NCI-H1694 (cell line): Measurements from ENCODE around the gene CD151.

Experiments
- DNase-seq: peaks from one replicate; lab custom pipeline; 2025; lab: John Stamatoyannopoulos, UW

Gene CD151

DNA sequence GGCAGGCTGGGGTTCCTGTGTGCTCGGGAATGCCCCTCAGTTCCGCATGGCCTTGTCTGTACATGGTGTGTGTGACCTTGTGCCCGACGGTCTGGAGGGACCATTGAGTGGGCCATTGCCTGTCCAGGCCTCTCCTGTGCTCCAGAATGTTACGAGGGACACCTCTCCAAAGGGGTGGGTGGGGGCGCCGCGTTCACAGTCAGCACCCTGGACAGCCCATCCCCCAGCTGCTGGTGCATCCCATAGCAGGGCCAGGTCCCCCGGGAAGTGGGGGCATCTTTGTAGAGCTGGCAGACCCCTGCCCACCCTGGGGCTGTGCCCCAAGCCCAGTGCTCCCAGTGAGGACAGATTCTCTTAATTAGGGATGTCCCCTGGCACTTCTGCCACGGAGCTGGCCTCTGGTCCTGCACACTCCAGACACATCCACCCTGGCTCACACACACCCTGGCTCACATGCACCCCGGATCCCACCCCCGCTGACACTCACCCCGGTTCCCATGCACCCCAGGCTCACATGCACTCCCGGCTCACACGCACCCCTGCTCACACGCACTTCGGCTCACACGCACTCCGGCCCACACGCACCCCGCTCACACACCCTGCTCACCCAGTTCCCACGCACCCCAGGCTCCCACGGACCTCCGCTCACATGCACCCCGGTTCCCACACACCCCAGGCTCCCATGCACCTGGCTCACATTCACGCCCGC is 25.5 kb downstream of the CD151 start:
- DNase-seq = no peak

DNA sequence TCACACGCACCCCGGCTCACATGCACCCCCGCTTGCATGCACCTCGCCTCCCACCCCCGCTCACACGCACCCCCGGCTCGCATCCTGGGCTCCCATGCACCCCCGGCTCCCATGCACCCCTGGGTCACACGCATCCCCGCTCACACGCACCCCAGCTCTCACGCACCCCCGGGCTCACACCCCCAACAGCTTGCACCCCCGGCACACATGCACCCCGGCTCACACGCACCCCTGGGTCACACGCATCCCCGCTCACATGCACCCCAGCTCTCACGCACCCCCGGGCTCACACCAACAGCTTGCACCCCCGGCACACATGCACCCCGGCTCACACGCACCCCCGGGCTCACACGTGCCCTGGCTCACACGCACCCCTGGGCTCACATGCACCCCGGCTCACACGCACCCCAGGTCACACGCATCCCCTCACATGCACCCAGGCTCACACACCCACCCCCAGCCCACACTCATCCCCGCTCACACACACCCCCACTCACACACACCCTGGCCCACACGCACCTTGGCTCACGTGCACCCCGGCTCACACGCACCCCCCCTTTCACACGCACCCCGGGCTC is 26.1 kb downstream of the CD151 start:
- no peak for DNase-seq

DNA sequence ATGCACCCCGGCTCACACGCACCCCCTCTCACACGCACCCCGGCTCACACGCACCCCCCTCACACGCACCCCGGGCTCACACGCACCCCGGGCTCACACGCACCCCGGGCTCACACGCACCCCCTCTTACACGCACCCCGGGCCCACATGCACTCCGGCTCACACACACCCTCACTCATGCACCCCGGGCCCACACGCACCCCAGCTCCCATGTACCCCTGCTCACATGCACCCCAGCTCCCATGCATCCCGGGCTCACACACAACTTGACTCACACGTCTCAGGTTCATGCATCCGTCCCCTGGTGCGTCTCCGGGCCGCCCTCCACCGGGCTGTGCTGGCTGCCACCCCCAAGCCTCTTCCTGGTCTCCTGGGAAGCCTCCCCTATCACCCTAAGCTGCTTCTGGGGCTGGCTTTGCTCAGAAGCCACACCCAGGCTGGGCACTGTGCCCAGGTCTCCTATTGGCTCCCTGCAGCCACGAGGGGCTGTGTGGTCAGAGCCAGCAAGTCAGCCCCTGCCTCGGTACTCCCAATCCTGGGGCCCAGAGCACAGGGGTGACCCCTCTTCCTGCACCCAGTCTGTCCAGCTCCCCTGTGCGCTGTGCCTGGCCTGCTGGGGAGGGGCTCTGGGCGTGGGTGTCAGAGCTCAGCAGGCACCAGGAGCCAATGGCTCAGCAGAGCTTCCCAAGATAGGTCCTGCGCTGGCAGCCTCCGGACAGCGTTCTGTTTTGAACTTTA is 26.8 kb downstream of the CD151 start:
- DNase-seq = peak; percentile 78

DNA sequence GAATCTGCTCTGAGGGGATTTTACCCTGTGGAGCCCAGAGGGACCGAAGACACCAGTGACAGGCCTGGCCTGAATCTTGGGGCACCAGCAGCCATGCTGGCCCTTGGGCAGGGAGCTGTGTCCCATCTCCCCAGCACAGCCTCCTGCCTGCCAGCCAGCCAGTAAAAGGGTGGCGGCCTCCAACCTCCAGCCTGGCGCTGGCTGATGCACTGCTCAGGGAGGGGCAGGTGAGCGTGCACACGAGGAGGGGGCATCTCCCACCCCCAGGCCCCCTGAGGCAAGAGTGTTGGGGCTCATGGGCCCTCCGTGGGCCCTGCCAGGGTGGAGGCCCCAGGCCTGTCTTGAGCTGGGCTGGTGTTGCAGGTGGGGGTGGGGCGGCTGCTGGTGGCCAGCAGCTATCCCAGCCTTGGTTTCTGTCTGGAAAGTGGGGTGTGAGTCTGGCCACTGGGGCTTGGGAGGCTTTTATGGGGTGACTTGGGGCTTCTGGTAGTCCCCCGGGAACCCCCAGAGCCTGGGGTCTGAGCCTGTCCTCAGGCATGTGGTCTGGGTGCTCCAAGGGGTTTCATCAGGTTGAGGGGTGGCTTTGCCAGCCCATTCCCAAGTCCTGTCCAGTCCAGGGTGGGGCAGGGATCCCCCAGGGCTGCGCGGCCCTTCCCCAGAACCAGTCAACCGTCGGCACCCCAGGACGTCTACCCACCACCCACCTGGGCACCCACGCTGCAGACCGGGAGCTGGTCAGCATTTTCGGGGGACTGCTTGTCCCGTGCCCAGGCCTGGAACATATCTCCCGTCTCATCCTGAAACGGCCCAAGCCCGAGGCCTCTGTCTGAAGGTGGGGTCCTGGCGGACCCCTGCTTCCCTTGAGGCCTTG is 27.7 kb downstream of the CD151 start:
- DNase-seq = no peak

DNA sequence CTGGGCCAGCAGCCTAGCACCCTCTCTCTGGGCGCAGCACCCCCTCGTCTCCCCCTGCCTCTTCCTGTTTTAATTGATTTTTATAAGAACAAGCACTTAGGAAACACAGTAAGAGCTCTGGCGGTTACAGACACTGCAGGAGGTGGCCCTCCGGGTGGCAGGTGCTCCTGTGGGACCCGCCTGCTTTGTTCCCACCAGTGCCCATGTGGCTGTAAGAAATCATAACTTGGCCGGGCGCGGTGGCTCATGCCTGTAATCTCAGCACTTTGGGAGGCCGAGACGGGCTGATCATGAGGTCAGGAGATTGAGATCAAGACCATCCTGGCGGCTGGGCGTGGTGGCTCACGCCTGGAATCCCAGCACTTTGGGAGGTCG is 28.3 kb downstream of the CD151 start:
- DNase-seq = no peak

DNA sequence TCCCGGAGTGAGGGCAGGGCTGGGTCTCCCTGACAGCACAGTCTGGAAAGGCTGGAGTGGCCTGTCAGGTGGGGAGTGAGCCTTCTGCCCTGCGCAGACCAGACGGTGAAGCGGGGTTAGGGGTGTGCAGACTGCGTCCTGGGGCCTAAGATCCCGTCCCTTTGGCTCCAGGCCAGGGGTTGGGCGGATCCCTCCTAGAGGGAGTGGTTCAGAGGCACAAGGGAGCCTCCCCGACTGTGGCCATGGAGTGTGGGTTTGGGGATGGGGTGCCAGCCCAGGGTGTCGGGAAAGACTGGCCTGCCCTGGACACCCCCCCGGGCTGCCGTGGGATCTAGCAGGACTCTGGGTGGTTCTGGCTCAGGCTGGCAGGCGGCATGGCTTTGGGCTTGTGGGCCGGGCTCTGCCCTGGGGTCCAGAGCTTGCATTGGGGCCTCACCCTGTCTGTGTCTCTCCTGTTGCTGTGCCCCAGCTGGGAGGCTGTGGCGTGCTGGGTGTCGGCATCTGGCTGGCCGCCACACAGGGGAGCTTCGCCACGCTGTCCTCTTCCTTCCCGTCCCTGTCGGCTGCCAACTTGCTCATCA is 29.4 kb downstream of the CD151 start:
- DNase-seq = no peak

DNA sequence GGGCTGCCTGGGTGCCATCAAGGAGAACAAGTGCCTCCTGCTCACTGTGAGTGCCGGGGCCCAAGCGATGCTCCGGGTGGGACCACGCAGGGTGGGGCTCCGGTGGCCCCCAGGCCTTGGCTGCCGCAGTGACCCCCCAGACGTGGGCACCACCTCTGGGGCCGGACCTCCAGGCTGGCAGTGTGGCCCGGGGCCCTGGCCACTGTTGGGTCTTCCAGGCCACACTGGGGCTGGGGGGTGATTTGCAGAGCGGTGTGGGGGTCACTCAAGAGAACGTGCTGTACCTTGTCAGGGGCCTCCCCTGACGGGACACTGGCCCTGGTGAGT is 29.9 kb downstream of the CD151 start:
- DNase-seq = no peak

DNA sequence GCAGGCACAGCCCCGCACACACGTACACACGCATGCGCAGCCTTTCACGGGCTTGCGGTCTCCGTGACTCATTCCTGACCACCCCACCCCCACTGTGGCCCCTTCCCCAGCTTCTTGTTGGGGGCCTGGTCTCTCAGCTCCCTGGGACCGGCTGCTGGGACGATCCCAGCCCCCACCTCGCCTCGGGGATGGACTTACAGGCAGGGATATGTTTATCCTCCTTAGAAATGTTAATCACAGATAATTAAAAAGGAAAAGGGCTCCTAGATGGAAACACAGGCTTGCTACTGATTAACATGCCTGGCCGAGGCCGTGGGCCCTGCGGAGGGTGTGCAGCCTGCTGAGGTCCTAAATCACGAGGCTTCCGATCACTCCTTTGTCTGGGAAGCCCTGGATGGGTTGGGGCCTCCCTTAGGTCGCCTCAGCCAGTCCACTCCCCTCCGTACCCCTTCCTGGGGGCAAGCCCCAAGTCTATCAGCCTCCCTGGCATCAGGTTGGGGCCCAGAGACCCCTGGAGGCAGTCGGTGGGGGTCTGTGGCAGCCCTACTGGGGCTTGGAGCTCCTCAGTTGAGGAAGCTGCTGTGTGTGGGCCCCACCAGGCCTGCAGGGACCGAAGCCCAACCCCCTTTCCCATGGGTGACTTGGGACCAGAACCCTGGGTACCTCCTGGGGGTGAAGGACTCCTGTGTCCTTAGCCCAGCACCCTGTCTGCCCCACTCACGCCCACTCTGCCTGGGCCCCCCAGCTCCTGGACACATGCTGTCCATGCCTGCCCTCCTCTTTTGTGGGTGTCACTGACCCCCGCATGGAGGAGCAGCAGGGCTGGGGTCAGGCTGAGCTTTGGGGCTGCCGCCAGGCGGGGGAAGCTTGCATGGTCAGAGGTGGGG is 30.5 kb downstream of the CD151 start:
- no peak for DNase-seq

DNA sequence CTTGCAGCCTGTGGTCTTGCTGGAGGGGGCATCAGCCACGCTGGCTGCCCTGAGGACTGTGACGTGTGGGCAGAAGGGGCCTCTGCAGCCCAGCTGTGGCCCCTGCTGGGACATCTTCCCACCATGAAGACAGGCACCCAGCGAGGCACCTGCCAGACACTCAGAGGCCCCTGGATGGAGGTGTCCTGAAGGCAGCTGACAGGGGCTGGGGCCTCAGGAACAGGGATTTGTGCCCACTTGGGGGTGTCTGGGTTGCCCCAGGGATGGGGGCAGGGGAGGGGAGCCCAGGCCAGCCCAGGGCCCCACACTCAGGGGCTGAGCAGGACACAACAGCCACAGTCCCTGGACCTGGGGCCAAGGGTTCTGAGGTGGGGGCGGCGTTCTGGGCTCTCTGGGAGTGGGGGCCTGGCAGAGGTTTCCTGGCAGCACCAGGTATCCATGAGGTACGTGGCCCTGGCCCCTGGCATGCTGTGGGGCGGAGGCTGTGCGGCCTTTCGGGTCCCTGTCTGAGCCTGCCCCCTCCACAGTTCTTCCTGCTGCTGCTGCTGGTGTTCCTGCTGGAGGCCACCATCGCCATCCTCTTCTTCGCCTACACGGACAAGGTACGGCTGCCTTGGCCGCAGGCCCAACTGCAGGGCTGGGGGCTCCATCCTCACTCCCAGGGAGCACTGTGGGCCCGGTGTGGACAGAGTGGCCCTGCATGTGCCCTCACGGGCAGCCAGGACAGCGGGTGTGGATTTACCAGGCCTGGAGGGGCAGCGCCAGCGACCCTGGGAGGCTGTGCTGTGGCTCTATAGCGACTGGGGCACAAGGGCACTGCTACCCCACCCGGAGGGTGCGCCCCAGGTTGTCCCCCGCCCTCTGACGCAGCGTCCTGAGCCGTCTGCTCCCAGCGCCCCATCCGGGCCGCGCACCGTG is 31.4 kb downstream of the CD151 start:
- no peak for DNase-seq

DNA sequence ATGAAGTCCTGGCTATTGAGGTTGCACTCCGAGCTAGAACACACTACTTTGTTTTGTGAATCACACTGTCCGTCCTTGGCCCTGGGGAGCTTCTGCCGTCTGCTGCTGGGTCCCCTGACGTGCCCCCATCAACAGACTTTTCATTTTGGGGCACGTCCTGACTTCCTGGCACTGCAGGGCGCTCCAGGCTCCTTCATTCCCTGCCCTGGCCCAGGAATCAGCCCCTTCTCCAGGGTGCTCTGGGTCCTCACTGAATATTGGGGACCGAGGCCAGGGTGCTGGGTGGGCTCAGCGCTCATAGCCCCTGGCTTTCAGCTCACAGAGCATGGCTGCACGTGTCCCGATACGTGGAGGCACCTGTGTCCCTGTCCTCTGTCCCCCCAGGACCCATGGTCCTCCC is 32.1 kb downstream of the CD151 start:
- no peak for DNase-seq

DNA sequence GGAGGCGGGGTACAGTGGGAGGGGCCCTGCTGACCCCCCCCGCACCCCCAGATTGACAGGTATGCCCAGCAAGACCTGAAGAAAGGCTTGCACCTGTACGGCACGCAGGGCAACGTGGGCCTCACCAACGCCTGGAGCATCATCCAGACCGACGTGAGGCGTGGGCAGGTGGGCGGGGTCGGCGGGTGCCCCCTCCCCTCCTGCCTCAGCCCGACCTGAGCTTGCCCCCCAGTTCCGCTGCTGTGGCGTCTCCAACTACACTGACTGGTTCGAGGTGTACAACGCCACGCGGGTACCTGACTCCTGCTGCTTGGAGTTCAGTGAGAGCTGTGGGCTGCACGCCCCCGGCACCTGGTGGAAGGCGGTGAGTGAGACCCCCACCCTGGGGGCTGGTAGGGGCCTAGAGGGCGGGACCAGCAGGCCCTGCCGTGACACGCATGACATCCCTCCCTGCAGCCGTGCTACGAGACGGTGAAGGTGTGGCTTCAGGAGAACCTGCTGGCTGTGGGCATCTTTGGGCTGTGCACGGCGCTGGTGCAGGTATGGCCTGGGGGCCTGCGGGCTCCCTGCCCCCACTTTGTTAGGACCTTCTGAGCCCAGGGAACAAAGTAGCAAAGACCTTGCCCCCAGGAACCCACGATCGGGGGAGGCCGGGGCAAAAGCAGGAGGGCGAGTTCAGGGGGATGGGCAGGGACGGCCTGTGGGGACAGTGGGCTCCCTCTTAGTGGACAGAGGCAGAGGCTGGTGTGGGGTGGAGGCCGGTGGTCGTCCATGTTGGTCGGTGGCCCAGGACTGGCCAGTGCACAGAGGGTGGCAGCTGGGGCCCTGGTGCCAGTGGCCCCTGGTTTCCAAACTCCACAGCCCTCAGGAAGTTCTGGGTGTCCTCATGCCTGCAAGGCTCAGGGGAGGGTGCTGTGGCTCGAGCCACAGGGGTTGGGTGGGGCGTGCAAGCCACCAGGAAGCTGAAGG is 33.0 kb downstream of the CD151 start:
- DNase-seq = no peak

DNA sequence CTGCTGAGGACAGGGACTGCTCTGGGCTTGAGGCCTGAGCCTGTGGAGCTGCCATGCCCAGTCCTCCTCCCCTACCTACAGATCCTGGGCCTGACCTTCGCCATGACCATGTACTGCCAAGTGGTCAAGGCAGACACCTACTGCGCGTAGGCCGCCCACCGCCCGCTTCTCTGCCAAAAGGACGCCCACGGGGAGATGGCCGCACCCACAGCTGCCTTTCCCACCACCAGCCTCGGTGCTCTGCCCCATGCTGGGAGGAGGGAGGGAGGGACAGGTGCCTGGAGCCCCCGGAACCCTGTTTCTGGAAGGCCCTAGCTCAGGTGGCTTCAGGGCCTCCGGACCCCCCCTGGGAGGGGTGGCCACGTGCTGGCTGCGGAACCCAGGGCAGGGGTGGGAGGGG is 33.7 kb downstream of the CD151 start:
- no peak for DNase-seq

DNA sequence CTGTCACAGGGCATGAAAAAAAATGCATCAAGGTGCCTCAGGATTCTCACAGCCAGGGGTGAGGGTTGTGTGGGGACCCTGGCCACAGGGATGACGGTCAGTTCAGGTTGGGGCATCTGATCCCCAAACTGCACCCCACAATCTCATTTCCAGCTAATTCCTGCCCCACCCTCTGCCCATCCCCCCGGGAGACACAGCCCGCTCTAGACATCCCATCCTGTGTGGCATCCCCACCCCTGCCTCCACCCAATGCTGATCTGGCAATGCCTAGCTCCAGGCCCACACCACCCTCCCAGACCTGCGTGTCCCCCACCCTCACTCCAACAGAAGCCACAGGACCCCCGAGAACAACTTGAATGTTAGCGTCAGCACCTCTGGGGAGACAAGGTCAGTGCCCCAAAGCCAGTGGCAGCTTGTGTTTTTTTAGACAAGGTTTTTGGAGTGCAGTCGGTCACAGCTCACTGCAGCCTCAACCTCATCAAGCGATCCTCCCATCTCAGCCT is 35.2 kb downstream of the CD151 start:
- DNase-seq = no peak

DNA sequence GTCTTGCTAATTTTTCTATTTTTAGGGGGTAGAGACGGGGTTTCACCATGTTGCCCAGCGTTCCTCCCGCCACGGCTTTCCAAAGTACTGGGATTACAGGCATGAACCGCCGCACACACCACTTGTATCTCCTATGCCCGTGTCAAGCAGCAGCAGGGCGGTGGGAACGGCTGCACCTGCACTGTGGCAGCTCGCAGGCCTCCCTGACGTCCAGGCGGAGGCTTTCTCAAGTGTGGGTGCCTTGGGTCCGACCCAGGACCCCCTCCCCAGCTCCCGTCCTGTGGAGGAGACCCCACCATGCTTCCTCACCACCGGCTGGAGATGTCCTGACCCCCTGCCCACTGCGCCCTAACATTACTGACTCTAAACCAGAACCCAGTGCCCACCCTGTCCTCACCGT is 35.6 kb downstream of the CD151 start:
- no peak for DNase-seq

DNA sequence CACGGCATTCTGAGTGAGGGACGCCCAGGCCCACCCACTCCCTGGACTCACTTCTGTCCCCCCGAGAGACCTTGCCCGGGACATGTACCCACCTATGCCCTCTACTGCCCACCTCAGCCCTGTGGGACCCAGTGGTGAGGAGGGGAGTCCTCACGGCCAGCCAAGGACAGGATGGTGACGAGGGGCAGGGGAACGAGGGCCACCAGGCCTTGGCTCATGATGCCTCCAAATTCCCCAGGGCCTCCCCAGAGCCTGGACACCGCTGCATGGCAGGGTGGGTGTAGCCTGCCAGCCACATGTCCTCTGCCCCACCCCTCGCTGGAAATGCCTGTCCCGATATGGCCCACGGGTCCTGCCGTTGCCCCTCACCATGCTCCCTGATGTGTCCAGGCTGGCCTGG is 36.0 kb downstream of the CD151 start:
- no peak for DNase-seq

DNA sequence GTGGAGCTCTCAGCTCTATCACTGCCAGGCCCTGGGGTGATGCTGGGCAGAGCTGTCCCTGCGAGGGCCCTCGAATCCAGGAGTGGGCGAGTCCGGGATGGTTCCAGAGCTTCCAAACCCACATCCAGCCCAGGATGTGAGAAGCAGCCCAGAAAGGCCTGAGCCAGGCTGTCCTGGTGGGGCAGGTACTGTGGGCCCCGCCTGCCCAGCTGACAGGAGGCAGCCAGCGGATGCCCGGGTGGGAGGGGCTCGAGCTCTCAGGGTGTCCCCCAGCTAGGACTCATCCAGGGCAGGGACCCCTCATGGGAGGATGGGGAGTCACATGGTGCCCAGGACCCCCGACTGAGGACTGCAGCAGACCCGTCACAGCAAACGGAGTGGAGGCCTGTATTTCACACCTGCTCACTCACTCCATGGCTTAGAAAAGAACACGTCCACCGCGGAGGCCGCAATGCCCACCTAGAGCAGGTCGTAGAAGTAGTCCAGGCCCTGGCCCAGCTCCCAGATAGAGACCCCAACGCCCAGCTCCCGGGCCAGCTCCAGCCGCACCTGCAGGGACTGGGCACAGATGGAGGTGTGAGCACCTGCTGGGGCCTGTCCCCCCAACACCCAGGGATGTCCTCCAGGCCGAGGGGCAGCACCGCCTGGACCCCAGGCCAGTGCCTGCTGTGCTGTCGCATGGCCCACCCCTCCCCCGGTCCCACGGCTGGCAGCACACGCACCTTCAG is 36.8 kb downstream of the CD151 start:
- no peak for DNase-seq

DNA sequence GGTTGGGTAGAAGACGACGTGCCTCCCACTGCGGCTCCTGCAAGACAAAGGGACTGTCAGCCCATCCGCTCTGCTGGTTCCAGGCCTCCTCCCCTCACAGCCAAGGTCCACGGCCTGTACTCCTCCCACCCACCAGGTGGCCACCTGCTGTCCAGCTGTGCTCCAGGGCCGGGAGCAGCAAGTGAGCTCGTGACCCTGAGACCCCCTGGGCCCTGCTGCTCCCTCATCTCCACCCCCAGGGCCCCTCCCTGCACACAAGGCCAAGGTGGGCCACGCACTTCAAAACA is 37.3 kb downstream of the CD151 start:
- no peak for DNase-seq

DNA sequence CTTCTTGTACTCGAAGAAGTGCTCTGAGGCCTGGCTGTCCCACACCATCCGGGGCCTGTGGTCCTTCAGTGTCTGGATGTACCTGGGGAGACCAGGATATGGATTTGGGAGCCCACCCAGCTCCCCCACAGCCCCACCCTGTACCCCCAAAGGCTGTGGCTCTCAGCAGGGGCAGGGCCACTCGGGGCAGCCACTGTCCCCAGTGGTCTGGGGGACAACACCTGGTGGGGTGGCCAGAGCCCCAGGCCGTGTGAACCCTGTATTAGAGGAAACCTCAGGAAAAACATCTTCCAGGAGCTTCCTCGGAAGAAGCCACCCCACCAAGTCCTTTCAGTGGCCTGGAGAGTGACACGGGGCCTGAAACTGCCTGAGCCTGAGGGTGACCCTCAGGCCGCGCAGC is 37.7 kb downstream of the CD151 start:
- DNase-seq = no peak
